GM19025 (cell line): ENCODE measurements around the gene SASH1.

Experiments
- ATAC-seq: cut with Tn5 transposase; IDR thresholded peaks from one replicate; pipeline ENCODE4 v1.9.1; 2021; ENCODE audit warnings: mild to moderate bottlenecking, low read depth, moderate library complexity; ENCODE audit not compliant: unreplicated experiment

SASH1 gene

GRCh38 chr6:148342350-148343046, at the start of gene SASH1:
Gene SASH1 (plus strand): TSS chr6:148342838. CDS start chr6:148343068, 230 bp downstream.
- peak; percentile 65 for ATAC-seq

GRCh38 chr6:148293181-148293995, 49.2 kb upstream of the SASH1 start:
- ATAC-seq: no peak

- ATAC-seq: no peak
Measured at GRCh38 chr6:148294059-148294458, 48.6 kb upstream of the SASH1 start.

- ATAC-seq: no peak
Measured at GRCh38 chr6:148295261-148295887, 47.3 kb upstream of the SASH1 start.

- ATAC-seq: no peak
Measured at GRCh38 chr6:148296771-148297170, 45.9 kb upstream of the SASH1 start.

- ATAC-seq: no peak
Measured at GRCh38 chr6:148298683-148299082, 44.0 kb upstream of the SASH1 start.

GRCh38 chr6:148303616-148304015, 39.0 kb upstream of the SASH1 start:
- no peak for ATAC-seq

- no peak for ATAC-seq
Measured at GRCh38 chr6:148304976-148305375, 37.7 kb upstream of the SASH1 start.

- no peak for ATAC-seq
Measured at GRCh38 chr6:148306286-148306685, 36.4 kb upstream of the SASH1 start.

GRCh38 chr6:148307405-148307804, 35.2 kb upstream of the SASH1 start:
- ATAC-seq: no peak

- no peak for ATAC-seq
Measured at GRCh38 chr6:148309301-148309700, 33.3 kb upstream of the SASH1 start.

GRCh38 chr6:148311966-148312669, 30.5 kb upstream of the SASH1 start:
- no peak for ATAC-seq

GRCh38 chr6:148313488-148313887, 29.1 kb upstream of the SASH1 start:
- no peak for ATAC-seq

- no peak for ATAC-seq
Measured at GRCh38 chr6:148316308-148316707, 26.3 kb upstream of the SASH1 start.

- no peak for ATAC-seq
Measured at GRCh38 chr6:148317051-148317450, 25.6 kb upstream of the SASH1 start.

GRCh38 chr6:148317739-148318138, 24.9 kb upstream of the SASH1 start:
- ATAC-seq: no peak

- ATAC-seq: no peak
Measured at GRCh38 chr6:148322704-148323103, 19.9 kb upstream of the SASH1 start.

- no peak for ATAC-seq
Measured at GRCh38 chr6:148323344-148323743, 19.3 kb upstream of the SASH1 start.

GRCh38 chr6:148324297-148324985, 18.2 kb upstream of the SASH1 start:
- ATAC-seq: no peak
